GM19452 (cell line): ENCODE data around the gene COL27A1.

Source experiments
- ATAC-seq: cut with Tn5 transposase; IDR thresholded peaks from one replicate; pipeline ENCODE4 v1.9.1; 2021; ENCODE audit not compliant: unreplicated experiment

Gene COL27A1

GRCh38 chr9:114202849-114203248 is 47.5 kb downstream of the COL27A1 start:
- ATAC-seq, result no peak

- ATAC-seq, result no peak
Measured at GRCh38 chr9:114203410-114204140, 48.2 kb downstream of the COL27A1 start.

DNA sequence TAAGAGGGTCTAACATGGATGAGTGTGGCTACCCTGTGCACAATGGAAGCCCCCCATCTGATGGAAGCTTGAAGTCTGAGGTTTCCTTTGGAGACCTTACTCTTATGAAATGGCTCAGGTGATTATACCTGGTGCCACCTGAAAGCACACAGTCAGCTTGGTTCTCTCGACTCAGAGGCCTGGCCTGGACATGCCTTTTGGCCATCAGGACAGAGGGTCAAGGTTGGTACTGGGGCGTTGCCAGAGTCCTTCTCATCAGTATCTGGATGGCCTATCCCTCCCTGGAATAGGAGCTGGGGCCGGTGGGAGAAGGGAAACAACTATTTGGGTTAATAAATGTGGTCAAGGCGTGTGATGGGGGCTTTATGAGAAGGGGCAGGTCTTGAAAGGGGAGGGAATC is 48.9 kb downstream of the COL27A1 start:
- ATAC-seq, result no peak

DNA sequence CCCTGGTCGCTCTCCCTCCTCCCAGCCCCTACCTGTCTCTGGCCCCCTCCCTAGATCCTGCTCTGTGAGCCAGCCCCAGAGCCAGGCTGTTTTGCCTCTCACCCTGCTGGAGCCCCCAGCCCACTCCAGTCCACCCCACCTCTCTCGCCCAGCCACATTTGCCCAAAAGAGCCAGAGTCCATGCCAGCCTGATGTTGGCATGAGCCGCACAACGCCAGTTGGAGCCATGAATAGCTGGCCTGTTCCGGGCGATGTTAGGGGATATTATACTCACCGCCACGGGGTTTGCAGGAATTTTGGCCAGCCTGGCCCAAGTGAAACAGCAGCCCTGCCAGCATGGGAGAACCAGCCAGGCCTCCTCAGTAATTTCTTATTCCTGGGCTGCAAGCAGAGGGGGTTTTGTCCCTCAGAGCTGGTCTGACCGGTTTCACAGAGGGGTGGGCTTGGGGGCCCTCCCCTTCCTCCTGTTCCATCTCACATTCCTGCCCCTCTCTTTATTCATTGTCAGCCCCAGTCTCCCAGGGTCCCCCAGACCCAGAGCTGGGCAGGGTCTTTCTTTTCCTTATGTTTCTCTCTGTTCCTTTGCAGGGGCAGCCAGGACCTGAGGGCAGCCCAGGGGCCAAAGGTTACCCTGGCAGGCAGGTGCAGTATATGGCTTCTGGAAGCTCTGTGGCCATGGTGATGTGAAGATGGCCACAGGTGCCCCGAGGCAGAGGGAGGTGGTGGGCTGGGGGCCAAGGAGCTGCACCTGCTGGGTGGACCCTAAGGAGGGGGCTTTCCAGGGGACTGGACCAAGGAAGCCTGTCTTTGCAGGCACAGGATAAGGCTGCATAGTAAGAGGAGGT is 50.1 kb downstream of the COL27A1 start:
- no peak for ATAC-seq

GRCh38 chr9:114206221-114206789 is 51.0 kb downstream of the COL27A1 start:
- no peak for ATAC-seq

DNA sequence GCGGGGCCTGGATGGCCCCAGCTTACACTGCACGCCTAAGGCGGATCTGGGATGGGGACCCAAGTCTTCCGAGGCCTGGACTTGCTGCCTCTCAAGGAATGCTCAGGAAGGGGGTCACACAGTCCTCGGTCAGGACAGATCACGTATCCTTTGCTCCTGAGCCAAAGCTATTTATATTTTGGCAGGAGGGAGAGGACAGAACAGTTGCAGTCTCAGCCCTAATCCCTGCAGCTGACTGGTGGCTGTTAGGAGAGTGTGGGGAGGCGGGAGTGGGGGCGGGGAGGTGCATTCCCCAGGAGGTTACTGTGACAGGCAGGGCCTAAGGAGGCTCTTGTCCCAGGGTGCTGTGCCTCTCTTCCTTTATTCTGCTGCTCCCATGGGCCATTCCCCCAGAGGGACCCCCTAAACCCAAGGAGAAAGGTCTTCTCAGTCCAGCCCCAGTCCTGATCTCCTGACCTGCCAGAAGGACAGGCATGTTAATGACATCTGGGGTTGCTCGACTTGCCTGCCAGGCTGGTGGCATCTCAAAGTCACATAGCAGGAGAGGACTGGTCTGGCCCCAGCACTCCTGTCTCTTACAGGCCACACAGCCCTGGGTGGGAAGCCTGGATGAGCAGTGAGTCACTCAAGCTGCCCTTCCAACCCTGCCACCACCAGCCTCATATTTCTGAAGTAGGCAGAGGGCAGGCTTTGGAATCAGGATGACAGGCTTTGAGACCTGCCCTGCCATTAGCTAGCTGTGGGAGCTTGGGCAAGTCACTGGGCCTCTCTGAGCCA is 51.9 kb downstream of the COL27A1 start:
- ATAC-seq, result no peak

GRCh38 chr9:114207845-114208244 is 52.5 kb downstream of the COL27A1 start:
- no peak for ATAC-seq

DNA sequence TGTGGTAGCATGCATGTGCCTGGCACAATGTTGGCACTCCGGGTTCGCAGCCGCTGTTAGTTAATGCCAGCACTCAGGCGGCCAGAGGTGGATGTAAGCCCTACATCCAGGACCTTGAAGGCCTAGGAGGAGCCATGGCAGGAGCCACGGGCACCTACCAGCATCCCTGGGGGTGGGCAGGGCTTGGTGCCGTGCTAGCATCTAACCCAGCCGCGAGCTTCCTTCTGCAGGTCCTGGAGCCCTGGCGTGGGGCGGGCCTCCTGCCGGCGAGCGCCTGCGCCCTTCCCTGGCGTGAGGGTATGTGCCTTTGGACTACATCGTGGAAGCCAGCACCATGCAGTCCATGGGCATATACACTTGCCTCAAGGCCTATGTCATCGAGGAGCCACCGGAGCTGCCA is 53.8 kb downstream of the COL27A1 start:
- ATAC-seq, result no peak

DNA sequence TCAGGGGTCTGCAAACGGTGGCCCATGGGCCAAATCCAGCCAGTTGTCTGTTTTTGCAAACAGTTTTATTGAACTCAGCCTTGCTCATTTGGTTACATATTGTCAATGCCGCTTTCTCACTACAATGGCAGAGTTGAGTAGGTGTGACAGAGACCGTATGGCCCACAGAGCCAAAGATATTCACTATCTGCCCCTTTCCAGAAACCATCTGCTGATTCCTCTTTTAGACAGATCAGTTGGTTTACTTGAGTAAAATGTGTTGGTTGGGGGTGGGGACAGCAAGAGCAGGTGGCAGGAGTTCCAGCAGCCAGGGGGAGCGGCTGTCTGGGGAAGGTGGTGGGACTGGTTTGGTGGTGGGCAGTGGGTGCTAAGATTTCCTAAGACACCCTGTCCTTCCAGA is 54.8 kb downstream of the COL27A1 start:
- ATAC-seq, result no peak

DNA sequence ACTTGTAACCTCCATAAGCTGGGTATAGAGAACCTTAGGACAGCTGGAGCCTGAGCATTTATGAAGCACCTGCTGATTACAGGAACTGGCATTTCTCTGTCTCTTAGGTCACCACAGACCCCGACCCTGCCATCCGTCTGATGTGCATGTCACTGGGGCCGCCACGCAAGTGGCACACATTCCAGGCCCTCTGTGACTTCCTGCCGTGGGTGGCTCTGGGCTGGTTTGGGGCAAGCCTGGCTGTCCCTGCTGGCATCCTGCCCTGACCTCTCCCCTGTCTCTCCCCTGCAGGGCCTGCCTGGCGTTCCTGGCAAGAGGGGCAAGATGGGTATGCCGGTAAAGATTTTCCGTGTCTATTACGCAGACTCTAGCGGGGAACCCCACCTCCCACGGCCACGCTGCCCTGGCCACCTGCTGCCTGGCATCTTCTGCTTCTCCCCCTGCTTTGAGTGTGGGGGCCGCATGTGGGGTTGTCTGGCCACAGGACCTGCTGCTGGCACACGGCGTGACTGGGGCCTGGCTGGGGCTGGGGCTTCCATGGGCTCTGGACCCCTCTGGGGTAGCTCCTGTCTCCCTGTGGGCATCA is 55.4 kb downstream of the COL27A1 start:
- no peak for ATAC-seq

DNA sequence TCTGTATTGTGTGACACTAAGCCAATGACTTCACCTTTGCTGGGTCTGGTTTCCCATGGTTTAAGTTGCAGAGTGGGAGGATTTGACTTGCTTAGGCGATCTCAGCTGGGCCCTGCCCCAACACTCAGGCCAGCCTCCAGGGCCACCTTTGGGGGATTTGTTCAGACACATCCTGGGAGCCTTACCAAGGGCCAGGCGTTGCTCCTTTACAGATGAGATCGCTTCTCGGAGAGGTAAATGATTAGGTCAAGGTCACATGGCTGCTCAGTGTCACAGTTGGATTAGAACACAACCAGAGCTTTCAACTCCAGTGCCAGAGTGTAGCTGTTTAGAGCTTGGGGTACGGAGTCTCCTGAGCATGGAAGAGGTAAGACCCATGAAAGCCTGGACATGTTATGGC is 57.5 kb downstream of the COL27A1 start:
- ATAC-seq, result no peak

DNA sequence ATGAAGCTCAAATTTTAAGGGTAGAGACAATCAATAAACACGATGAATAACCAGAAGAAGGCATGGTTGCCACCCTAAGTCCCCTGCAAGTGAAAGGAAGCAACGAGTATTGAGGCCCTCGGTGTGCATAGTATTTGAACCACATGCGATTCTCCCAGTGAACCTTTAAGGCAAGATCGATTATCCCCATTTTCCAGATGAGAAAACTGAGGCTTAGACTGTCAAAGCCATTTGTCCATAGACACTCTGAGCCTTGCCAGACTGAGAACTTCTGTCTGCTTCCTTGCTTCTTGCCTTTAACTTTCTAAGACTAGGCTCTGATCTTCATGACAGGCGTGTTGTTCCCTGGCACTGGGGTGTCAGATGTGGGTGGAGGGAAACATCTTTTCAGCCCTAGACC is 58.2 kb downstream of the COL27A1 start:
- ATAC-seq, result no peak

- ATAC-seq, result no peak
Measured at GRCh38 chr9:114214181-114214580, 58.8 kb downstream of the COL27A1 start.

DNA sequence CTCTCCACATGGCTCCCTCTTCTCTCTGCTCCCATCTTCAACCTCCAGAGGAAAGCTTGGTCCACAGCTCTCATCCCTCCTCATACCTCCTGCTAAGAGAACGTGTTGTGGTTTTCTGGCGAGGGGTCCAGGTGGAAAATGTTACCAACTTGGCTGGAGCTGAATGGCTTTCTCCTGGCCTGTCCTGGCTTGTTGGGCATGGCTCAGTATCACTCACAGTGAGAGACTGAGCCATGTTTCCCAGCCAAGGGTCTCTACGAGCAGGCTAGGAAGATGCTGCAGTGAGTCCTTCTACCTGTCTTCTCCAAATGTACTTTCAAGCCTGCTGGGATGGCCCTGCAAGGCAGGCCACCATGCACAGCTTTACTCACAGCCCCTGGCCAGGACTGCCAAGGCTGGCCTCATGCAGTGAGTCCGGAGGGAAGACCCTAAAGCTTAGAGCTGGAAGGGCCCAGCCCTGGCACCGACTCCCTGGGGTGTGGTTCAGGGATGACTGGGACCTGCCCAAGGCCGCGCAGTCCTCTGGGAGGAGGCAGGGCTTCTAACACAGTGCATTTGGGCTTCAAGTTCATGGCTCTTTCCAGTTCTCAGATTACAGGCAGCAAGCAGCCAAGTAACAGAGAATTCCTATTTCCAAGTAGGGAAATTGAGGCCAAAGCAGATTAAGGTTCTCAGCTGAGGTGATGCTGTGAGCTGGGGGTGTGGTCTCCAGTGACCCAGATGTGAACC is 59.5 kb downstream of the COL27A1 start:
- no peak for ATAC-seq

DNA sequence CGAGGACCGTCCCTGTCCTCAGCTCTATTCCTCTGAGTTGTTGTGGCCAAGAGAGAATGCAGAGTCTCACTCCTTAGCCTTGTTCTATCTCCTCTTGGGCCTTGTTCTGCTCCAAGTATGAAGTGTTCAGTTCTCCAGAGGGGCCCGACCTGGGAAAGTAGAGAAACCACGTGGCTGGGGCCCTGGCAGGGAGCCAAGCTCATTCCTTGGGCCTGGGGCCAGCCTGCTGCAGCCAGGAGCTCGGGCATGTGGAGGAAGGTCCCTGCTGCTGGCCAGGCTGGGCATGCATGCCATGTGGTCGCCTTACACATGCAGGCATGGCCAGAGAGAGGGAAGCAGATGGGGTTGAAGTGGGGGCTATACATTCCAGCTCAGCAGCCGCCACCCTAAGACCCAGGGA is 60.7 kb downstream of the COL27A1 start:
- ATAC-seq, result no peak

- ATAC-seq, result no peak
Measured at GRCh38 chr9:114216976-114217375, 61.6 kb downstream of the COL27A1 start.

DNA sequence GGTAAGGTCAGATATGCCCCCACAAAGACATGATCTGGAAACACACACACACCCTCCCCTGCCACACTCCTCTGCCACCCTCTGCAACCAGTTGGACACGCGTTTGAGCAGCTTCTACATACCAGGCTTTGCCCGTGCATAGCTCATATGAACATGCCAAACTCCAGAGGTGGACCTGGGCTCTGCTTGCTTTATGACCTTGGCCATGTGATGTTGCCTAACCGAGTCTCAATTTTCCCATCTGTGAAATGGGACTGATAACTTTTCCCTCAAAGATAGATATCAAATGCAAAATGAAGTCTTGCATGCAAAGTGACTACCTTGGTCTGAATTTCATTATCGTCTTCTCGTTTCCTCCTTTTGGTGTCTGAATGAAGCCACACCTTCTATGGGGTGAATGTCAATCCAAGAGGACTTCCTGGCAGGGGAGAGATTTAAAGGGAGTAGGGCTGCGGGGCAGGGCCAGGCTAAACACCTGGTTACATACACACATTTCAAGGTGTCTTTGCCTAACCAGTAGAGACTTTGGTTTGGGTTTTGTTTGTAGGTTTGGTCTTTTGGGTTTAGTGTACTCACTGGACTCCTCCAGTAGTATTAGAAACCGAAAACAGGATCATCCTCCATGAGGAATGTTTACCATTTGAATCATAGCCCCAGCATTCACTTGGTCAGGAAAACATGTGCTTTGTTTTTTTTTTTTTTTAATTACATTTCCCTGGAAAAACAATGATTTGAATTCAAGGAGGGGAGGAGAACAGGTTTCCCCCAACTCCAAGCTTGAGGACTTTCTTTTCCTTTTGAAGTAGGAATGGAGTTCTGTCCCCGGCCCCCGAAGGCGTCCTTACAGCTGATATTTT is 63.2 kb downstream of the COL27A1 start:
- no peak for ATAC-seq

DNA sequence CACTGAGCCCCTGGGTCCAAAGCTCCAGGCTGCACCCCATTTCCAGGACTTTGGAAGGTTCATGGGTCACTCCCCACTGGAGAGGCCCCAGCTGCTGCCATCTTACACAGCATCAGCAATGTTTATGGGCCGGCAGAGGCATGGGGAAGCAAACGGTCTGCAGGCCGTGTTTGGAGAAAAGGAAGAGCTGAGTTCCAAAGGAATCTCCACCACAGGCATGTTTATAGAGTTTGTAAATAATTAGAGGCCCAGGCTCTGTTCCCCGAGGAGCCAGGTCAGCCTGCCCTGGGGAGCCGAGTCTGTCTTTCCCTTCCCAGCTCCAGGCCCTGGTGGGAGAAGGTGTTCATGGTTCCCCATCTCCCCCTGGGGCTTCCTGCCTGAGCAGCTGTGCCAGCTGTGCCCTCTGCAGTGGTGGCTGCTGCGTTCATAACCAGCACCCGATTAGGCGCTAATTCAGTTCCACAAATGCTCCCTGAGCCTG is 64.8 kb downstream of the COL27A1 start:
- ATAC-seq, result no peak
